ENCODE measurements around the gene CNTNAP2. TPM values are rescaled to one million over a fixed set of nuclear protein-coding genes. Genes with fewer than 3 reads are reported as not detected.

CNTNAP2 gene
- total RNA-seq, 1 experiment from 2014 or later: 42.5 TPM

DNA sequence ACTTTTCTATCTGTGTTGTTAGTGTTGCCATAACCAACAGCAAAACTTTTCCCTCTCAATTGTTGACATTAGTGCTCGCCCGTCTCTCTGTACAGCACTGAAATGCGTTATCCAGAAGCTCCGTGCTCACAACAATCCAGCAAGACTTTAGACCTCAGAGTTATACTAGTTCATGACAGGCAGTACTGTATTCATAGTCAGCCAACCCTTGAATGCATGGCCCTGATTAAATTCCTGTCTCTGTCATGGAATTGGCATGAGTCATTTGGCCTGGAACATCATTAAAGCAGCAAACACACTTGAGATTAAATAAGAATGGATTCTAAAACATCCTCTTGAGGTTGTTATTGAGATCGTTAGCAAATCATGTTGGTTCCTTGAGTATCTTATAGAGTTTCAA lies 2068.4 kb downstream of the CNTNAP2 start:
- H3K36me3 Mint-ChIP-seq (ENCODE audit: insufficient read depth, unreplicated experiment): no peaks in the 10 kb centered on the region
- H3K4me3 ChIP-seq (ENCODE audit: low read depth, low read length): no peak overlapping the region
- peaks cover 9% of the 10 kb centered on the region for H3K9me3 Mint-ChIP-seq (ENCODE audit: unreplicated experiment)
- H3K36me3 ChIP-seq (ENCODE audit: control insufficient read depth, insufficient read depth, low read length): no peaks in the 10 kb centered on the region
- no peaks in the 10 kb centered on the region for H3K27me3 ChIP-seq (replicated peaks; ENCODE audit: control insufficient read depth, insufficient read depth, low read length)
- TF ChIP-seq, protein P1, sequence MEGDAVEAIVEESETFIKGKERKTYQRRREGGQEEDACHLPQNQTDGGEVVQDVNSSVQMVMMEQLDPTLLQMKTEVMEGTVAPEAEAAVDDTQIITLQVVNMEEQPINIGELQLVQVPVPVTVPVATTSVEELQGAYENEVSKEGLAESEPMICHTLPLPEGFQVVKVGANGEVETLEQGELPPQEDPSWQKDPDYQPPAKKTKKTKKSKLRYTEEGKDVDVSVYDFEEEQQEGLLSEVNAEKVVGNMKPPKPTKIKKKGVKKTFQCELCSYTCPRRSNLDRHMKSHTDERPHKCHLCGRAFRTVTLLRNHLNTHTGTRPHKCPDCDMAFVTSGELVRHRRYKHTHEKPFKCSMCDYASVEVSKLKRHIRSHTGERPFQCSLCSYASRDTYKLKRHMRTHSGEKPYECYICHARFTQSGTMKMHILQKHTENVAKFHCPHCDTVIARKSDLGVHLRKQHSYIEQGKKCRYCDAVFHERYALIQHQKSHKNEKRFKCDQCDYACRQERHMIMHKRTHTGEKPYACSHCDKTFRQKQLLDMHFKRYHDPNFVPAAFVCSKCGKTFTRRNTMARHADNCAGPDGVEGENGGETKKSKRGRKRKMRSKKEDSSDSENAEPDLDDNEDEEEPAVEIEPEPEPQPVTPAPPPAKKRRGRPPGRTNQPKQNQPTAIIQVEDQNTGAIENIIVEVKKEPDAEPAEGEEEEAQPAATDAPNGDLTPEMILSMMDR (IDR thresholded peaks at IDR 0.05; ENCODE audit: insufficient read depth in 1 of 2, low read depth in 1 of 2, low read length in 1 of 2, severe bottlenecking in 1 of 2, unreplicated experiment in 1 of 2): no peak
- no peak overlapping the region for H3K4me3 Mint-ChIP-seq (ENCODE audit: unreplicated experiment)
- no peaks in the 10 kb centered on the region for H3K9me3 ChIP-seq
- no peak overlapping the region for H3K27ac Mint-ChIP-seq (ENCODE audit: unreplicated experiment)
- CTCF ChIA-PET: no interaction called here
- DNase-seq: no peak
- POLR2A ChIA-PET: no interaction called here
- H3K27me3 Mint-ChIP-seq (ENCODE audit: insufficient read depth, unreplicated experiment): peaks cover 3% of the 10 kb centered on the region
- BruUV-seq (replicated peaks): no TSS peak
- H3K4me1 ChIP-seq: peaks cover 14% of the 10 kb centered on the region
- intact Hi-C loops (cut with micrococcal nuclease; ENCODE audit: unreplicated experiment): no loop called here
- no peaks in the 10 kb centered on the region for H3K4me1 Mint-ChIP-seq (ENCODE audit: low read depth, unreplicated experiment)

DNA sequence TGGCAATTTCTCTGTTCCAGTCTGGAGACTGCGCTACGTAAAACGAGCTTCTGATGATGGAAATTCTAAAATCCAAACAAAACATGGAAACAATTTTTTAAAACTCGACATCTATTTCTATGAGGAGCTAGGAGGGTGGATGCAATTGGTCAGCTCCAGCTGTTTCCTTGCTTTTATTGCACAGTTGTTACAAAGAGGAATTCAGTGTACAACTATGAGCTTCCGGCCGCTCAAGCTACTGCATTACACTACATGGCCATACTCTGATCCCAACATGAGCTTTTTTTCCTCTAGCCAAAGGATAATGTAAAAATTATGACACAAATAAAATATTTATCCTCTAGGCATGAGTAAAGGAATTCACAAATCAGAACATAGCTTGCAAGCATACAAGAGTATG lies 2070.9 kb downstream of the CNTNAP2 start:
- TF ChIP-seq, protein P1 (IDR thresholded peaks at IDR 0.05; ENCODE audit: insufficient read depth in 1 of 2, low read depth in 1 of 2, low read length in 1 of 2, severe bottlenecking in 1 of 2, unreplicated experiment in 1 of 2): no peak
- H3K27me3 ChIP-seq (replicated peaks; ENCODE audit: control insufficient read depth, insufficient read depth, low read length): no peaks in the 10 kb centered on the region

DNA sequence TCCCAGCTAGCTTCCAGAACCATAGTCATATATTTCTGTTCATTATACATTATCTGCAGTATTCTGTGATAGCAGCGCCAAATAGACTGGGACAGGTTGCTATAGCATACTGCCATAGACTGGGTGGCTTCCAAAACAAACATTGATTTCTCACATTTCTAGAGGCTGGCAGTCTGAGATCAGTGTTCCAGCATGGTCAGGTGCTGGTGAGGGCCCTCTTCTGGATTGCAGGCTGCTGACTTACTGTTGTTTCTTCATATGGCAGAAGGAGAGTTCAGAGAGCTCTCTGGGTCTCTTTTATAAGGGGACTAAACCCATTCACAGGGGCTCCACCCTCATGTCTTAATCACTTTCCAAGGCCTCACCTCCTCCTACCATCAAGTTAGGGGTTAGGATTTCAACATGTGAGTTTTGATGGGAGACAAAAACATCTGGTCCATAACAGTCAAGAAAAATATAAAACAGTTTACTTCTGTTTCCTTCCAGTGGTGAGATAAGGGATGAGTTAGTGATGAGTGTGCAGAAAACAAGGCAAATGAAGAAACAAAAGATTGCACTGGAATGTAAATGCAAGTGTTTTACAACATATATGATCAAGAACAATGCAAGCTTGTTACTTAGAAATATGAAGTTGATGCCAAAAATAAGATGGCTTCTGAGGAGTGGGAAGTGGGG lies 2074.9 kb downstream of the CNTNAP2 start:
- BruUV-seq (replicated peaks): no TSS peak

More for the DNA sequence above, 2070.9 kb downstream of the CNTNAP2 start:
- ChIA-PET POLR2A (no interaction called here), CTCF (no interaction called here)
- Mint-ChIP-seq H3K4me3 (ENCODE audit: unreplicated experiment) (no peak overlapping the region), H3K4me1 (ENCODE audit: low read depth, unreplicated experiment) (no peaks in the 10 kb centered on the region), H3K9me3 (ENCODE audit: unreplicated experiment) (no peaks in the 10 kb centered on the region), H3K27me3 (ENCODE audit: insufficient read depth, unreplicated experiment) (no peaks in the 10 kb centered on the region), H3K36me3 (ENCODE audit: insufficient read depth, unreplicated experiment) (no peaks in the 10 kb centered on the region), H3K27ac (ENCODE audit: unreplicated experiment) (no peak overlapping the region)
- DNase-seq: no peak
- no TSS peak for BruUV-seq (replicated peaks)
- intact Hi-C loops (cut with micrococcal nuclease; ENCODE audit: unreplicated experiment): no loop called here
- no peaks in the 10 kb centered on the region for H3K9me3 ChIP-seq
- no peak overlapping the region for H3K4me3 ChIP-seq (ENCODE audit: low read depth, low read length)
- H3K36me3 ChIP-seq (ENCODE audit: control insufficient read depth, insufficient read depth, low read length): no peaks in the 10 kb centered on the region
- H3K4me1 ChIP-seq: peaks cover 14% of the 10 kb centered on the region

More for the DNA sequence above, 2074.9 kb downstream of the CNTNAP2 start:
- Mint-ChIP-seq H3K9me3 (ENCODE audit: unreplicated experiment) (no peaks in the 10 kb centered on the region), H3K27ac (ENCODE audit: unreplicated experiment) (no peak overlapping the region), H3K4me3 (ENCODE audit: unreplicated experiment) (no peak overlapping the region), H3K27me3 (ENCODE audit: insufficient read depth, unreplicated experiment) (peaks cover 3% of the 10 kb centered on the region), H3K4me1 (ENCODE audit: low read depth, unreplicated experiment) (no peaks in the 10 kb centered on the region), H3K36me3 (ENCODE audit: insufficient read depth, unreplicated experiment) (no peaks in the 10 kb centered on the region)
- no peak for DNase-seq
- POLR2A ChIA-PET: no interaction called here
- intact Hi-C loops (cut with micrococcal nuclease; ENCODE audit: unreplicated experiment): no loop called here
- CTCF ChIA-PET: no interaction called here
- no peaks in the 10 kb centered on the region for H3K27me3 ChIP-seq (replicated peaks; ENCODE audit: control insufficient read depth, insufficient read depth, low read length)
- H3K4me3 ChIP-seq (ENCODE audit: low read depth, low read length): no peak overlapping the region
- H3K9me3 ChIP-seq: no peaks in the 10 kb centered on the region
- H3K36me3 ChIP-seq (ENCODE audit: control insufficient read depth, insufficient read depth, low read length): no peaks in the 10 kb centered on the region
- H3K4me1 ChIP-seq: peaks cover 10% of the 10 kb centered on the region
- TF ChIP-seq, protein P1 (IDR thresholded peaks at IDR 0.05; ENCODE audit: insufficient read depth in 1 of 2, low read depth in 1 of 2, low read length in 1 of 2, severe bottlenecking in 1 of 2, unreplicated experiment in 1 of 2): no peak

Data from Caco-2 (cell line).